ENCODE measurements around the gene TUBGCP2. TPM values are rescaled to one million over a fixed set of nuclear protein-coding genes. Genes with fewer than 3 reads are reported as not detected.
"Not testable (repeated sequence)": the region's sequence is repeated elsewhere in the genome, so short reads cannot be mapped to it uniquely, and the experiment has no call there.

TUBGCP2 gene
- total RNA-seq, 1 experiment from 2014 or later = 21.4 TPM

DNA sequence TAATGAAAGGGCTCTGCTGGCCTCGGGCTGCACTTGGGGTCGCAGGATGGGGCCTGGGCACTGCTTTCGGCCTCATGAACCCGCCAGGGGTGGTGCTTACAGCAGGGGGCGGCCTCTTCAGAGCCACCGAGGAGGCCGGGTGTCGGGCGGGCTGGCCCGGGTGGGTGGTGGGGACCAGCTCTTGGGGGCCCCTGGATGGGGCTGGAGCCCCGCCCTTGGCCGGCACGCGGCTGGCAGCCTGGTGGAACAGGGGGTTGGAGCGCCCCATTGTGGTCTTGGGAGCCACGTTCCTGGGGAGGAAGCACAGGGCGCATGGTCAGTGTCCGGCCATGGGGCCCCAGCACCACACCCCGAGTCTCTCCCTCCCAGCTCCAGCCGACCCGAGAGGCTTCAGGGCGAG is 40.8 kb downstream of the TUBGCP2 start:
- Histone ChIP-seq H3K36me3 (ENCODE audit: insufficient read depth, low read length) (no peaks in the 10 kb centered on the region), H3K27me3 (ENCODE audit: low read length) (no peaks in the 10 kb centered on the region), H3K9ac (ENCODE audit: low read length) (no peak overlapping the region), H4K20me1 (ENCODE audit: insufficient read depth, low read depth, low read length) (no peaks in the 10 kb centered on the region), H2AFZ (ENCODE audit: low read length) (no peak overlapping the region), H3K4me2 (ENCODE audit: low read depth, low read length, poor library complexity, severe bottlenecking) (no peak overlapping the region), H3K9me2 (replicated peaks; ENCODE audit: insufficient read depth, low read length) (no peaks in the 10 kb centered on the region), H3K4me3 (ENCODE audit: low read length) (no peak overlapping the region), H3K27ac (ENCODE audit: low read length) (no peak overlapping the region), H3K79me2 (ENCODE audit: low read length) (no peaks in the 10 kb centered on the region), H3K4me1 (ENCODE audit: low read length) (no peaks in the 10 kb centered on the region), H3K9me3 (ENCODE audit: low read length) (no peaks in the 10 kb centered on the region)
- no peak for DNase-seq

DNA sequence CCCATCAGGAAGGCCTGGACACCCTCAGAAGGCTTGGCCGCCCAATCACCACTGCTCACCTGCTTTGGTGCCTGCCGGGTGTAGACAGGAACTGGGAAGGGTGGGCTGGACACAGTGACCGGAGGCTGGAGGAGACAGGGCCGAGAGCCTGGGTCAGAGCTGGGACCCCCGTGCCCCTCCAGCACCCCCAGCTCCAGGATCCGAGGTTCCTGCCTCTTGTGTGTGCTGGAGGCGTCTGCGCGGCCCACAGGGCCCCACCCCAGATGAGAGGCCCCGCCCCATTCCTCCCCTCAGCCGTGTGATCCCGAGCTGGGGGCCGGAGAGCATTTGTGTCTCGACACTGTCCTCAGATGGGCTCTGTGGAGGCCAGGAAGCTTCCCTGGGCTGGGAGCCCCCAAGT is 41.4 kb downstream of the TUBGCP2 start:
- Histone ChIP-seq H3K27me3 (ENCODE audit: low read length) (no peaks in the 10 kb centered on the region), H3K79me2 (ENCODE audit: low read length) (no peaks in the 10 kb centered on the region), H3K9me2 (replicated peaks; ENCODE audit: insufficient read depth, low read length) (no peaks in the 10 kb centered on the region), H3K4me2 (ENCODE audit: low read depth, low read length, poor library complexity, severe bottlenecking) (no peak overlapping the region), H3K9ac (ENCODE audit: low read length) (no peak overlapping the region), H3K4me1 (ENCODE audit: low read length) (no peaks in the 10 kb centered on the region), H3K9me3 (ENCODE audit: low read length) (no peaks in the 10 kb centered on the region), H3K4me3 (ENCODE audit: low read length) (no peak overlapping the region), H4K20me1 (ENCODE audit: insufficient read depth, low read depth, low read length) (no peaks in the 10 kb centered on the region), H3K36me3 (ENCODE audit: insufficient read depth, low read length) (no peaks in the 10 kb centered on the region), H2AFZ (ENCODE audit: low read length) (no peak overlapping the region), H3K27ac (ENCODE audit: low read length) (no peak overlapping the region)
- no peak for DNase-seq

DNA sequence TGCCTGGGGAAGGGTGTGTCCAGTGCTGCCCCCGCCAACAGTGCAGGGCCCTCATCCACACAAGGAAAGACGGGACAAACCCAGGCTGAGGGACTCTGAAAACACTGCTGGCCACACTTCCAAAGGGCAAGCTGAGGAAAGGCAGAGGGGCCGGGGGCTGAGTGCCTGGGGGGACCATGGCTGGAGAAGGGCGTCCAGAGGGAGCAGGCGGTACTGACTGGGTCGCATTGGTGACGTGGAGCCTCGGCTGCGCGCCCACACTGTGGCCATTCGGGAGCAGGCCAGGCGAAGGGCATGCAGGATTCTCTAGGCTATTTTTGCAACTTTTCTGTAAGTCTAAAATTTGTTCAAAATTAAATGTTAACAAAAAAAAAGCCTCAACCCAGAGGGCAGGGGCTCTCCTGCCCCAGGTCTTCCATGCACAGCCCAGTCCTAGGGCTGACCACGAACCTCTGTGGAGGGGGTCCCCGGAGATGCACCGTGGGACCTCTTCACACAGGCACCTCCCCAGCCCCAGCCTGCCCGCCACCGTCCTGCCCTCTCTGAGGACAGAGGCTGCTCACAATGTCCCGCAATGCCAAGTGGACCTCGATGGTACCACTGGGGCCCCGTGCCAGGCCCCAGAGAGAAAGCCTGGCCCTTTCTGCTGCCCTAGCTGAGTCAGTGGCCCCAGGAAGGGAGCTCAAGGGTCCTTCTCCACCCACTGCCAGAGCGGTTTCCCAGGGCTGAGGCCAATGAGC is 42.4 kb downstream of the TUBGCP2 start:
- peaks cover 3% of the 10 kb centered on the region for H3K4me1 ChIP-seq (ENCODE audit: low read length)
- no peaks in the 10 kb centered on the region for H3K9me3 ChIP-seq (ENCODE audit: low read length)
- no peaks in the 10 kb centered on the region for H3K27me3 ChIP-seq (ENCODE audit: low read length)

DNA sequence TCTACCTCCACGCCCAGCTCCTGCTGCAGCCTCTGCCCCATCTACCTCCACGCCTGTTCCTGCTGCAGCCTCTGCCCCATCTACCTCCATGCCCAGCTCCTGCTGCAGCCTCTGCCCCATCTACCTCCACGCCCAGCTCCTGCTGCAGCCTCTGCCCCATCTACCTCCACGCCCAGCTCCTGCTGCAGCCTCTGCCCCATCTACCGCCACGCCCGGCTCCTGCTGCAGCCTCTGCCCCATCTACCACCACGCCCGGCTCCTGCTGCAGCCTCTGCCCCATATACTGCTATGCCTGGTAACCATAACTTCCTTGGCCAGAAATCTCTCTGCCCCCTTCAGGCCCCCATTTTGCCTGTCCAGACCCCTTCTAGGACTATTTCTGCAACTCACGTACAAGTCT is 43.6 kb downstream of the TUBGCP2 start:
- not testable (repeated sequence) for H3K9ac ChIP-seq (ENCODE audit: low read length); H3K4me1 ChIP-seq (ENCODE audit: low read length); H3K4me2 ChIP-seq (ENCODE audit: low read depth, low read length, poor library complexity, severe bottlenecking); H3K9me2 ChIP-seq (replicated peaks; ENCODE audit: insufficient read depth, low read length); H3K27ac ChIP-seq (ENCODE audit: low read length); DNase-seq; H3K36me3 ChIP-seq (ENCODE audit: insufficient read depth, low read length); H2AFZ ChIP-seq (ENCODE audit: low read length); H3K4me3 ChIP-seq (ENCODE audit: low read length); H4K20me1 ChIP-seq (ENCODE audit: insufficient read depth, low read depth, low read length); H3K27me3 ChIP-seq (ENCODE audit: low read length); H3K9me3 ChIP-seq (ENCODE audit: low read length); H3K79me2 ChIP-seq (ENCODE audit: low read length)

More for the DNA sequence above, 42.4 kb downstream of the TUBGCP2 start:
- Histone ChIP-seq H3K4me2 (ENCODE audit: low read depth, low read length, poor library complexity, severe bottlenecking) (no peak overlapping the region), H4K20me1 (ENCODE audit: insufficient read depth, low read depth, low read length) (no peaks in the 10 kb centered on the region), H3K4me3 (ENCODE audit: low read length) (no peak overlapping the region), H3K79me2 (ENCODE audit: low read length) (no peaks in the 10 kb centered on the region), H3K27ac (ENCODE audit: low read length) (no peak overlapping the region), H3K9me2 (replicated peaks; ENCODE audit: insufficient read depth, low read length) (no peaks in the 10 kb centered on the region), H2AFZ (ENCODE audit: low read length) (no peak overlapping the region), H3K9ac (ENCODE audit: low read length) (no peak overlapping the region), H3K36me3 (ENCODE audit: insufficient read depth, low read length) (no peaks in the 10 kb centered on the region)
- no peak for DNase-seq

DNA sequence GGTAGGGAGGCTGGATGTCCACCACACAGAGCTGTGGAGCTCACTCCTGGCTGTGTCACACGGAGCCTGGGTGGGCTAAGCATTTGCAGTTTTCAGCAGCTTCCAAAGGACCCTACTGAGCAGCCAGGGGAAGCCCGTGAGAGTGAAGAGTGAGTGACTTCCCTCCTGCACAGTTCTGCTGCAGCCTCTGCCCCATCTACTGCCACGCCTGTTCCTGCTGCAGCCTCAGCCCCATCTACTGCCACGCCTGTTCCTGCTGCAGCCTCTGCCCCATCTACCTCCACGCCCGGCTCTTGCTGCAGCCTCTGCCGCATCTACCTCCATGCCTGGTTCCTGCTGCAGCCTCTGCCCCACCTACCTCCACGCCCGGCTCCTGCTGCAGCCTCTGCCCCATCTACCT is 44.2 kb downstream of the TUBGCP2 start:
- Histone ChIP-seq H3K9ac (ENCODE audit: low read length) (no peak overlapping the region), H3K9me2 (replicated peaks; ENCODE audit: insufficient read depth, low read length) (no peaks in the 10 kb centered on the region), H3K9me3 (ENCODE audit: low read length) (no peaks in the 10 kb centered on the region), H3K27me3 (ENCODE audit: low read length) (no peaks in the 10 kb centered on the region), H3K4me2 (ENCODE audit: low read depth, low read length, poor library complexity, severe bottlenecking) (no peak overlapping the region), H3K27ac (ENCODE audit: low read length) (no peak overlapping the region), H3K36me3 (ENCODE audit: insufficient read depth, low read length) (no peaks in the 10 kb centered on the region), H4K20me1 (ENCODE audit: insufficient read depth, low read depth, low read length) (no peaks in the 10 kb centered on the region), H3K4me3 (ENCODE audit: low read length) (no peak overlapping the region), H2AFZ (ENCODE audit: low read length) (no peak overlapping the region), H3K4me1 (ENCODE audit: low read length) (peaks cover 10% of the 10 kb centered on the region), H3K79me2 (ENCODE audit: low read length) (no peaks in the 10 kb centered on the region)
- no peak for DNase-seq

DNA sequence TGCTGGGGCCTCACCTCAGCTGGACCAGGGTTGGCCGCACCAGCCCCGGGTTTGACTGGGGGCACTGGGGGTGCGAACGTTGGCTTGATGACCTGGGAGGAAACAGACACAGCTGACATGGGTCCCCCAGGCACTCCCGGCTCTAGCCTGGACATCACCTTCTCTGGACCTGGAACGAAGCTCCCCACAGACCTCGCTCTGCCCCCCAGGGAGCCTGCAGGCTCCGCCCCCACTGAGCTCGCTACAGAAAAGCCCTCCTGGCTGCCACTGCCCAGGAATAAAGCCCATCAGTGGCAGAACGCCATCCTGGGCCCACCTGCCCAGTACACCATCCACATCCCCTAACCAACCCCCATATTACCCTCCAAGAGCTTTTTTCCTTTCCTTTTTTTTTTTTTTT is 45.0 kb downstream of the TUBGCP2 start:
- H3K27me3 ChIP-seq (ENCODE audit: low read length) = no peaks in the 10 kb centered on the region
- H3K4me1 ChIP-seq (ENCODE audit: low read length) = peaks cover 18% of the 10 kb centered on the region
- H3K27ac ChIP-seq (ENCODE audit: low read length) = no peak overlapping the region

DNA sequence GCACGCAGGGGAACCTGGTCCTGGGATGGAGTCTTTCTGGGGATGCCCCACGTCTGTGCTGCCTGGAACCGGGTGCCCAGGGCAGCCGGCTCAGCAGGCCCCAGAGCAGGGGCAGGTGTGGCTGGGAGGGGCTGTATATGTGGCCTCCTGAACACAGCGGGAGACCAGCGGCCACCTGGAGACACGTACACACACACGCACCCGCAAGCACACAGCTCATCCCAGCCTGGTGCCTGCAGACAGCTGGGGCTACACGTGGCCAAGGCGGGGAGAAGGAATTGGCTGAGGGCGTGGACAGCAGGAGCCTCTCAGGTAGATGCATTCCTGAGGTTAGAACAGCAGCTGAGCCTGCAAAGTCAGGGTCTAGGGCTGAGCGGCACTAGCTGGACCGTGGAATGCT is 46.0 kb downstream of the TUBGCP2 start:
- Histone ChIP-seq H3K4me3 (ENCODE audit: low read length) (no peak overlapping the region), H2AFZ (ENCODE audit: low read length) (no peak overlapping the region), H3K79me2 (ENCODE audit: low read length) (no peaks in the 10 kb centered on the region), H3K27ac (ENCODE audit: low read length) (no peak overlapping the region), H4K20me1 (ENCODE audit: insufficient read depth, low read depth, low read length) (no peaks in the 10 kb centered on the region), H3K9ac (ENCODE audit: low read length) (no peak overlapping the region), H3K9me3 (ENCODE audit: low read length) (no peaks in the 10 kb centered on the region), H3K4me2 (ENCODE audit: low read depth, low read length, poor library complexity, severe bottlenecking) (no peak overlapping the region), H3K4me1 (ENCODE audit: low read length) (peaks cover 28% of the 10 kb centered on the region), H3K9me2 (replicated peaks; ENCODE audit: insufficient read depth, low read length) (no peaks in the 10 kb centered on the region), H3K27me3 (ENCODE audit: low read length) (no peaks in the 10 kb centered on the region), H3K36me3 (ENCODE audit: insufficient read depth, low read length) (no peaks in the 10 kb centered on the region)
- no peak for DNase-seq

More for the DNA sequence above, 45.0 kb downstream of the TUBGCP2 start:
- Histone ChIP-seq H3K9me3 (ENCODE audit: low read length) (no peaks in the 10 kb centered on the region), H4K20me1 (ENCODE audit: insufficient read depth, low read depth, low read length) (no peaks in the 10 kb centered on the region), H3K4me3 (ENCODE audit: low read length) (no peak overlapping the region), H3K9me2 (replicated peaks; ENCODE audit: insufficient read depth, low read length) (no peaks in the 10 kb centered on the region), H3K9ac (ENCODE audit: low read length) (no peak overlapping the region), H3K36me3 (ENCODE audit: insufficient read depth, low read length) (no peaks in the 10 kb centered on the region), H3K4me2 (ENCODE audit: low read depth, low read length, poor library complexity, severe bottlenecking) (no peak overlapping the region), H3K79me2 (ENCODE audit: low read length) (no peaks in the 10 kb centered on the region), H2AFZ (ENCODE audit: low read length) (no peak overlapping the region)
- no peak for DNase-seq

DNA sequence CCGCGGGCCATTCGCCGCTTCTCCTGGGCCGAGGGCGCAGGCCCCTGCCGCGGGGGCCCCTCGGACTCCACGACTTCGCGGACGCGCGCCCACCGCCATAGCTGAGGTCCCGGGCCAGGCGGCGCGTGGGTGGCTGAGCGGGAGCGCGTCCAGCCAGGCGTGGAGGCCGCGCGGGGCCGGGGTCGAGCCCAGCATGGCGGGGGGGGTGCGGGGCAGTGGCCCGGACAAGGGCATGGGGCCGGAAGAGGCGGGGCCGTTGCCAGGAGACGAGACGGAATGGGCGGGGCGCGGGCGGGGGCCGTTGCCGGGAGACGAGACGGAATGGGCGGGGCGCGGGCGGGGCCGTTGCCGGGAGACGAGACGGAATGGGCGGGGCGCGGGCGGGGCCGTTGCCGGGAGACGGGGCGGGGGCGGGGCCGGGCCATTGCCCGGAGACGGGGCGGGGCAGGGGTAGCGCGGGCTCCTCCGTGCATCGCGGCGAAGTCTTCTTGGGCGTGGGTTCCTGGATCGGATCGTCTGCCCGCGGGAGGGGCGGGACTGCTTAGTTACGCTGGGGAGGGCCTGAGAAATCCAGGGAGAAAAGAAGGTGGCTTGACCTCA is 46.8 kb downstream of the TUBGCP2 start:
- H4K20me1 ChIP-seq (ENCODE audit: insufficient read depth, low read depth, low read length) = no peaks in the 10 kb centered on the region
- H3K27me3 ChIP-seq (ENCODE audit: low read length) = no peaks in the 10 kb centered on the region
- peak overlapping the region; percentile 72 for H2AFZ ChIP-seq (ENCODE audit: low read length)
- peak overlapping the region; percentile 89 for H3K4me2 ChIP-seq (ENCODE audit: low read depth, low read length, poor library complexity, severe bottlenecking)
- H3K36me3 ChIP-seq (ENCODE audit: insufficient read depth, low read length) = no peaks in the 10 kb centered on the region
- 0 out of 2 replicates have a peak overlapping the region, but pooled peaks have one; percentile 51 for H3K27ac ChIP-seq (ENCODE audit: low read length)
- DNase-seq = peak; percentile 91
- no peaks in the 10 kb centered on the region for H3K9me3 ChIP-seq (ENCODE audit: low read length)
- no peaks in the 10 kb centered on the region for H3K9me2 ChIP-seq (replicated peaks; ENCODE audit: insufficient read depth, low read length)
- H3K4me1 ChIP-seq (ENCODE audit: low read length) = peaks cover 35% of the 10 kb centered on the region
- no peaks in the 10 kb centered on the region for H3K79me2 ChIP-seq (ENCODE audit: low read length)
- H3K9ac ChIP-seq (ENCODE audit: low read length) = peak overlapping the region; percentile 96
- peak overlapping the region; percentile 72 for H3K4me3 ChIP-seq (ENCODE audit: low read length)
